ENCODE data around the gene MAML3. TPM values are rescaled to one million over a fixed set of nuclear protein-coding genes. Genes with fewer than 3 reads are reported as not detected.

MAML3 gene
- total RNA-seq, 2 experiments from 2014 or later = 2.5 to 2.9 TPM

DNA sequence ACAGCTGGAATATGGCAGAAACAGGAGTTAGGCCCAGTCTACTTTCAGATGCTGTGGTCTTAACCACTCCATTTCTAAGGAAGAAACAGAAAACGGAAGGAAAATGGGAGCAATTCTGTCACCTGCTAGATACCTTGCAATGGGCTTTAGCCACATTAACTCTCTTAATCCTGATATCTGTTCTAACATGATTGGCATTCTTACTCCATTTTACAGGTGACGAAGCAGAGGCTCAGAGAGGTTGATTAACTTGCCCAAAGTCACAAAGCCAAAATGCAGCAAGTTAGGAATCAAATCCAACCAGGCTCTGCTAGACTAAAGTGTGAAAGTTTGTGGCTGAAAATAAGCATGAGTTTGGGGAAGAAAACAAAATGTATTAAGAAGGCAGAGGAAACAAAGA lies 196.9 kb downstream of the MAML3 start:
- CTCF ChIA-PET = no interaction called here
- ATAC-seq (ENCODE audit: poor library complexity) = no peak
- Histone ChIP-seq H3K9me3 (ENCODE audit: control insufficient read depth in 1 of 2, insufficient read depth in 1 of 2, low read length in 2 of 2) (no peaks in the 10 kb centered on the region), H3K4me1 (ENCODE audit: insufficient read depth, low read length) (no peaks in the 10 kb centered on the region), H3K4me3 (ENCODE audit: low read length) (no peak overlapping the region), H3K27ac (ENCODE audit: low read depth in 1 of 2, low read length in 2 of 2) (no peak overlapping the region), H3K27me3 (ENCODE audit: control insufficient read depth in 1 of 2, insufficient read depth in 2 of 2, low read length in 2 of 2) (peaks cover 0 to 5% of the 10 kb centered on the region in 2 experiments), H3K36me3 (ENCODE audit: insufficient read depth, low read length) (no peaks in the 10 kb centered on the region)
- TF ChIP-seq, protein P1, sequence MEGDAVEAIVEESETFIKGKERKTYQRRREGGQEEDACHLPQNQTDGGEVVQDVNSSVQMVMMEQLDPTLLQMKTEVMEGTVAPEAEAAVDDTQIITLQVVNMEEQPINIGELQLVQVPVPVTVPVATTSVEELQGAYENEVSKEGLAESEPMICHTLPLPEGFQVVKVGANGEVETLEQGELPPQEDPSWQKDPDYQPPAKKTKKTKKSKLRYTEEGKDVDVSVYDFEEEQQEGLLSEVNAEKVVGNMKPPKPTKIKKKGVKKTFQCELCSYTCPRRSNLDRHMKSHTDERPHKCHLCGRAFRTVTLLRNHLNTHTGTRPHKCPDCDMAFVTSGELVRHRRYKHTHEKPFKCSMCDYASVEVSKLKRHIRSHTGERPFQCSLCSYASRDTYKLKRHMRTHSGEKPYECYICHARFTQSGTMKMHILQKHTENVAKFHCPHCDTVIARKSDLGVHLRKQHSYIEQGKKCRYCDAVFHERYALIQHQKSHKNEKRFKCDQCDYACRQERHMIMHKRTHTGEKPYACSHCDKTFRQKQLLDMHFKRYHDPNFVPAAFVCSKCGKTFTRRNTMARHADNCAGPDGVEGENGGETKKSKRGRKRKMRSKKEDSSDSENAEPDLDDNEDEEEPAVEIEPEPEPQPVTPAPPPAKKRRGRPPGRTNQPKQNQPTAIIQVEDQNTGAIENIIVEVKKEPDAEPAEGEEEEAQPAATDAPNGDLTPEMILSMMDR (IDR thresholded peaks at IDR 0.05) = no peak
- POLR2A ChIA-PET = no interaction called here
- Mint-ChIP-seq H3K27me3 (no peaks in the 10 kb centered on the region), H3K36me3 (ENCODE audit: low read depth) (no peaks in the 10 kb centered on the region), H3K4me3 (no peak overlapping the region), H3K27ac (no peak overlapping the region), H3K9me3 (no peaks in the 10 kb centered on the region), H3K4me1 (ENCODE audit: low read depth) (no peaks in the 10 kb centered on the region)
- no peak for DNase-seq
- intact Hi-C loops (cut with DNase I, micrococcal nuclease) = no loop called here

DNA sequence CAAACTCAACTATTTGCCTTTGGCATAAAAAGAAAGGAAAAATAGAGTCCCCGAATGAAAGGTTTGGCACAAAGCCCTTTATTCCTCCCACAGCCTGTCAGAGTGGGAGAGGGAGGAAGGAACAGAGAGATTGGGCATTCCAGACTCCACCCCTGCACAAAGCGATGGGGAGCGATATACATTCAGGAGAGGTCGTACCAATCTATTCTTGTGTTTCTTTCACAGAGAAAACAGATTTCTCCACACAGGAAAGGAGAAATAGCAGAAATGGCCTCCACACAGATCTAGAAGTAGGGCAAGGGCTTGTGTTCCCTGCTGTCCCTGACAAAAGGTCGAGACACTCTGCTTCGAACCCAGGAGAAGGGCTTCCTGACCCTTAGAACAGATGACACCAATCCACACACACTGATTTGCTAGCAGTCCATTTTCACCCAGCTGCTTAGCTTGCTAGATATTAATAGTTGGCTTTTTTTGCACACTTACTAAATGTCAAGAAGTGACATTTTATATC lies 197.4 kb downstream of the MAML3 start:
- Histone ChIP-seq H3K4me3 (ENCODE audit: low read length) (no peak overlapping the region), H3K9me3 (ENCODE audit: control insufficient read depth in 1 of 2, insufficient read depth in 1 of 2, low read length in 2 of 2) (no peaks in the 10 kb centered on the region), H3K27me3 (ENCODE audit: control insufficient read depth in 1 of 2, insufficient read depth in 2 of 2, low read length in 2 of 2) (peaks cover 0 to 5% of the 10 kb centered on the region in 2 experiments), H3K27ac (ENCODE audit: low read depth in 1 of 2, low read length in 2 of 2) (no peak overlapping the region), H3K36me3 (ENCODE audit: insufficient read depth, low read length) (no peaks in the 10 kb centered on the region), H3K4me1 (ENCODE audit: insufficient read depth, low read length) (no peaks in the 10 kb centered on the region)
- POLR2A ChIA-PET = no interaction called here
- CTCF ChIA-PET = no interaction called here
- intact Hi-C loops (cut with DNase I, micrococcal nuclease) = no loop called here
- ATAC-seq (ENCODE audit: poor library complexity) (no peak), DNase-seq (no peak)
- no peak overlapping the region for H3K4me3 Mint-ChIP-seq
- no peaks in the 10 kb centered on the region for H3K27me3 Mint-ChIP-seq
- TF ChIP-seq, protein P1 (IDR thresholded peaks at IDR 0.05) = no peak
- no peaks in the 10 kb centered on the region for H3K9me3 Mint-ChIP-seq
- peaks cover 1% of the 10 kb centered on the region for H3K4me1 Mint-ChIP-seq (ENCODE audit: low read depth)
- no peak overlapping the region for H3K27ac Mint-ChIP-seq
- H3K36me3 Mint-ChIP-seq (ENCODE audit: low read depth) = no peaks in the 10 kb centered on the region

DNA sequence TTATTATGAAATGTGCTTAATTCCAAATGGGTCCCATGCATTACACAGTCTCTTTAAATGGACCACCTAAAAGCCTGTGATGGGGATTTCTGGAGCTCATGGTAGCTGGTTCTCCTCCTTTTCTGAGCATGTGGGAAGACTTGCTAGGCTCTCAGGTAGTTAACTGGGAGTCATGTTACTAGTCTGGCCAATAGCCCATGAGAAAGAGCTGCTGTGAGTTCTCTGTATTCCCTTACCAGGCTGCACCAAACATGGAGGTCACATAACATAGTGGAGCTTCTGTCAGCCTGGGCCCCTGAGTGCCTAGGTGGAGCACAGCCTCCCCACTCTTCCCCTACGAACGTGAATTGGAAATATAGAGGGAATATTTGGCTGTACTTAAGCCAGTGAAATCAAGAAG lies 198.4 kb downstream of the MAML3 start:
- DNase-seq (no peak), ATAC-seq (ENCODE audit: poor library complexity) (no peak)
- intact Hi-C loops (cut with DNase I, micrococcal nuclease) = no loop called here
- Mint-ChIP-seq H3K4me1 (ENCODE audit: low read depth) (peaks cover 11% of the 10 kb centered on the region), H3K27ac (no peak overlapping the region), H3K9me3 (no peaks in the 10 kb centered on the region), H3K4me3 (no peak overlapping the region), H3K27me3 (no peaks in the 10 kb centered on the region), H3K36me3 (ENCODE audit: low read depth) (no peaks in the 10 kb centered on the region)
- H3K27me3 ChIP-seq (ENCODE audit: control insufficient read depth in 1 of 2, insufficient read depth in 2 of 2, low read length in 2 of 2) = peaks cover 0 to 5% of the 10 kb centered on the region in 2 experiments
- no peak overlapping the region for H3K27ac ChIP-seq (ENCODE audit: low read depth in 1 of 2, low read length in 2 of 2)
- no peak overlapping the region for H3K4me3 ChIP-seq (ENCODE audit: low read length)
- peaks cover 7% of the 10 kb centered on the region for H3K4me1 ChIP-seq (ENCODE audit: insufficient read depth, low read length)
- TF ChIP-seq, protein P1 (IDR thresholded peaks at IDR 0.05) = no peak
- H3K9me3 ChIP-seq (ENCODE audit: control insufficient read depth in 1 of 2, insufficient read depth in 1 of 2, low read length in 2 of 2) = no peaks in the 10 kb centered on the region
- H3K36me3 ChIP-seq (ENCODE audit: insufficient read depth, low read length) = no peaks in the 10 kb centered on the region
- POLR2A ChIA-PET = no interaction called here
- CTCF ChIA-PET = no interaction called here

All from CD4-positive, alpha-beta T cell (primary cell).